DMS153 treated with DMSO at 0.1 percent for 48 hours (cell line): Measurements from ENCODE around the gene CXCL8.
"Not testable (repeated sequence)": the region's sequence is repeated elsewhere in the genome, so short reads cannot be mapped to it uniquely, and the experiment has no call there.

ENCODE experiments used
- DNase-seq: peaks from one replicate; lab custom pipeline; 2025; ENCODE audit not compliant: unreplicated experiment; lab: John Stamatoyannopoulos, UW

CXCL8 gene

DNA sequence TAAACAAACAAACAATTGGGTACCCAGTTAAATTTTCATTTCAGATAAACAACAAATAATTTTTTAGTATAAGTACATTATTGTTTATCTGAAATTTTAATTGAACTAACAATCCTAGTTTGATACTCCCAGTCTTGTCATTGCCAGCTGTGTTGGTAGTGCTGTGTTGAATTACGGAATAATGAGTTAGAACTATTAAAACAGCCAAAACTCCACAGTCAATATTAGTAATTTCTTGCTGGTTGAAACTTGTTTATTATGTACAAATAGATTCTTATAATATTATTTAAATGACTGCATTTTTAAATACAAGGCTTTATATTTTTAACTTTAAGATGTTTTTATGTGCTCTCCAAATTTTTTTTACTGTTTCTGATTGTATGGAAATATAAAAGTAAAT, 2.9 kb downstream of the CXCL8 start:
- no peak for DNase-seq

DNA sequence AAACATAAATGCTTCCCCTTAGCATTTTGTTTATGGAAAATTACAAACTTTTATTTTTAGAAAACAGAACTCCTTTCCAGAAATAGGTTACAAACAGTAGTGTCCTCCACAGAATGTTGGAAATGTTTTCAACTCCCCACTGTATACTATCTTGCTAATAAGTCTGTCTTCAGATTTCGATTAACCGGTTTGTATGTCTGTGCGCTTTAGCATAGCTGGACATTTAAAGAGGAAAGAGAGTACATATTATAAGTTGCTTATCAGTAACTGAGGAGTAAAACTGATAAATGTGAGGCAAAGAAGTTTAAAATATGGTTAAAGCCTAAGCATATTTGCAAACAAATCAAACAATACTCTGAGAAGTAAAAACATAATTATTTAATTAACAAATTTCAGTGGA, 3.4 kb downstream of the CXCL8 start:
- no peak for DNase-seq

DNA sequence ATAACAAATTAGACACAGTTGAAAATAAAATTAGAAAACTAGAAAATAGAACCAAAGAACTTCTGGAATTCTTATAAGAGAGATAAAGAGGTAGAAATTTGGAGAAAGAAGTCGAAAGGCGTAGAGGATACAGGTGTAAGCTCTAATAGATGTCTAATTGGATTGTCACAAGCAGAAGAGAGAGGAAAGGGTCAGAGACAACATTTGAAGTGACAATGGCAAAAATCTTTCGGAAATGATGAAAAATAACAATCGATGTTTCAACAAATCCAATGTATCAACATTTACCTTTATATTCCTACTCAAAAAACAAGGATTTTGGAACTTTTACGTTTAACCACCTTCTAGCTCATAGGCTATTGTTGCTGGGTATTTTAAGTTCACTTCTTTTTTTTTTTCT, 3.8 kb downstream of the CXCL8 start:
- no peak for DNase-seq

DNA sequence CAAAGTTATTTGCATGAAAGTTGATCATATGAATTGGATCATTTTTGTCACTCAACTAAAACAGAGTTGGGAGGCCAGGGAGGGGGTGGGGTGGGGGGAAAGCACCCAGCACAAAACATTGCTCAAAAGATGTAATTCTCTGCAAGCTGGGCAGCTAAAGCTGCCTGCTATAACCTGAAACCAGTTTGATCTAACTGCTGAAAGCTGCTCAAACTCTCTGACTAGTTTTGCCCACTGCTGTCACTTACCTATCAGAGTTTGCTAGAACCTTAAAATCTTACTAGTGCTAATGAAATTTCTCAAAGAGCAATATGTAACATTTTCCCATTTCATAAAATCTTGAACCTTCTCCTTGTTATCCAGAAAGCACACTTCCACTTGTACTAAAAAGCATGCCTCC, 10.4 kb downstream of the CXCL8 start:
- DNase-seq, result no peak

DNA sequence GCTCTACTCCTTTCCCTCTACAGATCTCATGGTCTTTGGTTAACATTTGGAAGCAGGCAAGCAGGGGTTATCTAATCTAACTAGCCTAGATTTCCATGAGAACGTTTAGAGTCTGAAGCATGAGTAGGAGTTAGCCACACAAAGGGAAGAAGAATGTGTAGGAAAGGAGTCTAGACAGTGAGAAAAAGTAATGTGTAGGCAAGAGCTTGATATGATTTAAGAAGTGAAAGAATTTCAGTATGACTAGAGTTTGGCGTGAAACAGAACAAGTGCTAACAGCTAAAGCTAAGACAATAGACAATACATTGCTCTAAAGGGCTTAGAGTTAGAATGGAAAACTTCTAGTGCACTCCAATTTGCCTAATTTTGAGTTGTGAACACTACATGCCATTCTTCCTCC, 10.8 kb downstream of the CXCL8 start:
- DNase-seq, result no peak

DNA sequence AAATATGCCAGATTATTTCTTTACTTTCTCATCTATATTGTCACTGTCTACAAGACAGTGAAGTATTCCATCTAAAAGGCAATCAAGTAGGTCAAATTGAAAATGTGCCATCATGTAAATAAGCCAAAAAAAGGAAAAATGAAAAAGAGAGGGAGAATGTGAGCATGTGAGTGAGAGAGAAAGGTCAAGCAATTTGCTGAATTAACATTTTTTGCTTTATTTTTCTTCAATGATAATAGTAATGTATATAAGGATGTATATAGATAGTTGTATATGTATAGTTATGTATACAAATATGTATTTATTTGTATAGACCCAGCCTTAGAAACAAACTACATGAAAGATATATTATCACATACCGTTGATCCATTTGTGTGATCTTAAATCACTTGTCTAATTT, 11.5 kb downstream of the CXCL8 start:
- DNase-seq, result no peak

DNA sequence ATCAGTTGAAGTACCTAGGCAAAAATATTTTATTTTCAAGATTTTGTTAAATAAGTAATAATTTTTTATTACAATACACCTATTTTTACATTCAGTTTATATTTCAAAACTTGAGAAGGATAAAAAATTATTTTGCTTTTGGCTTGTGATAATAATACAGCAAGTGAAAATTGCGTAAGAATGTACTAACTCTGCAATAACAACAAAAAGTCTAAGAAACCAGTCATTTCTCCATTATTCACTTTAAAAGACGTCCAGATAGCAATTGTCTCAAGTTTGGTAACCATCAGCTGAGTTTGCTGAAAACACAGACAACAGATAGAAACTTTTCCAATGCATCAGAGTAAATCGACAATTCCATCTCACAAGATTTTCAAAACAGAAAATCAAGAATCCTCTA, 12.1 kb downstream of the CXCL8 start:
- DNase-seq, result no peak

DNA sequence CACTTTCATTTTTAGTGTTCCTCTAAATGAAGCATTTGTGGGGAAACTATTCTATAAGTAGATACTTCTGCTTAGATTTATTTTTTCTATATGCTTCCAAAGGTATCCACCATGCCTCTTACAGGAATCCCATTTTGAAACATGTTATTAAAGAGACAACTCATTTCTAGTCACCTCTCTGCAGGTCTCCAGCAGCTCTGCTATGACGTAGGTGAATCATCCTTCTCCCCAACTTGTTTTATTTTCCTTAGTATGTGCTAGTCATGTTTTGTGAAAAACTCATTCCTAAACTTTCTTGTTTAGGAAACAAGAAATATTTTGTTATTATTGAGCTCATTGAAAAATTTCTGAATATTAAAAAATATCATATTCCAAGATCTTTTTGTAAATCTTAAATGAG, 12.8 kb downstream of the CXCL8 start:
- DNase-seq, result no peak

DNA sequence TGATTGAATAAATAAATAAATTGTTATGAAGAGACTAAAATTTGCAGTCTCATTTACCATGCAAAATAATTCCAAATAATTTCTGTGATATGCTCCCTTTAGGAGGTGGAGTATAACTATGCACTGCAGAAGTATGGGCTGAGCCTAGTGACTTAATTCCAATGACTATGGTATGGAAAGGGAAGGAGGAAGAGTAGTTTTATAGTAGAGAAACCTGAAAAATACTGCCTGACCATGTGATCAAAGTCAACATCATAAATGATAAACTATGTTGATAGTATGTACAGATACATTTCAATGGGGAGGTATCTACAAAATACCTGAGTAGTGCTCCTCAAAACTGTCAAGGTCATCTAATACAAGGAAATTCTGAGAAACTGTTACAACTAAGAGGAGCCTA, 14.6 kb downstream of the CXCL8 start:
- no peak for DNase-seq

DNA sequence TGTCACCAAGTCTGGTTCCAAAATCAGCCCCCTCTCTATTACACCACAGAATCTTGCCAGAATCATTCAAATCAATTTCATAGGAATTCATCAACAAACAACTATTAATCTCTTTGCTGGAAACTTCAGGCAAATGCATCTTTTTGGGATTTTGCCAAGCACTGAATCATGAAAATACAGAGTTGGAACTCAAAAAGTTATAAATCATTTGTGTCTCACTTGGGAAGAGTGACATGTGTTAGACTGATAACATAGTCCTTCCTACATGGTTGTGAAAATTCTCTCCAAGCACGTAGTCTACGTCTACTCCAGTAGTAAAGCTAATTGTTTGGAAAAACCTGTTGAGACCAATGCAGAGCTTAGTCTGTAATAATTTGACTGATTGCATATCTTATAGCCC, 19.0 kb downstream of the CXCL8 start:
- no peak for DNase-seq

DNA sequence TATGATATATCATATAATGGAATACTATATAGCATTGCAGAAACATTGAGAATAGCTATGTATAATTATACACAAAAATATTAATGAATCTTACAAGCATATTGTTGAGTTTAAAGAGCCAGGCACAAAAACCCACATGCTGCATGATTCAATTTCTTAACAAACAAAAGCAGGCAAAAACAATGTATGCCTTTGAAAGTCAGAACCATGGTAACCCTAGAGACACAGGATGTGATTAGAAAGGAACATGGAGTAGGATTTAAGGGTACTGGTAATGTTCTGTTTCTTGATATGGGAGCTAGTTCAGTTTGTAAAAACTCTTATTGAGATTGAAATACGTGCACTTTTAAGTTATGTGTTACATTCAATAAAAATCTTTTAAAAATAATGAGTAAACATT, 21.5 kb downstream of the CXCL8 start:
- DNase-seq, result no peak

DNA sequence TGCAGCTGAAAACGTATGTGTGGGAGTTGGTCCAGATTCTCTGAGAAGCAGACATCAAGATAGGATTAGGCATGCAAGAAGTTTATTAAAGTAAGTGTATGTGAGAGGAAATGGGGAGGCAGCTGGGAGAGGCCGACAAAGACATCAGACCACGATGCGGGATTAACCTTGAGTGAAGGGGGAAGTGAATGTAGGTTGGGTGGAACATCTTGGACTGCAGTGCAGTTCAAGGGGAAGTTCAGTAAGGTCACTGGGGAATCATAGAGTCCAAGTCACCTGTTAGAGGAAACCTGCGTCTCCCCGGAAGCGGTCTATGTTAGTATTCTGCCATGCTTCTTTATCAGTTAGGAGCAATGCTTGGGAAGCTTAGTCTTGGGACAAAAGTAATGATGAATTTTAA, 22.0 kb downstream of the CXCL8 start:
- no peak for DNase-seq

DNA sequence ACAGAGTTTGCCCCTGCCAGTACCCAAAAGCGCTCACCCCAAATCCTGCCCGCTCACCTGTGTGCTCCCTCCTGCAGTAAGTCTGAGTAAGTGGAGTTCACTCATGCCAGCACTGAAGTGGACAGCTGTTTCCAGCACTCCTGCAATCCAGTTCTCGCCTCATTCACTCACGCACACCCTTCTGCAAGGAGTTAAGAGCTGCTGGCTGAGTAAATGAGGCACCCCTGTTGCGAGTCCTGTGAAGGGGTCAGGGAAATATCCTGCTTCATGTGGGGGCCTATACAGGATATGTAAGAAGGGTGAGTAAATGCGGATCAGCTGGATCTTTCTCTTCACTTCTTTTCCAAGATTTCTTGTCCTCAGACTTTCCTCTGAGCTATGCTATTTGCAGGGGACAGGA, 23.5 kb downstream of the CXCL8 start:
- DNase-seq, result no peak

DNA sequence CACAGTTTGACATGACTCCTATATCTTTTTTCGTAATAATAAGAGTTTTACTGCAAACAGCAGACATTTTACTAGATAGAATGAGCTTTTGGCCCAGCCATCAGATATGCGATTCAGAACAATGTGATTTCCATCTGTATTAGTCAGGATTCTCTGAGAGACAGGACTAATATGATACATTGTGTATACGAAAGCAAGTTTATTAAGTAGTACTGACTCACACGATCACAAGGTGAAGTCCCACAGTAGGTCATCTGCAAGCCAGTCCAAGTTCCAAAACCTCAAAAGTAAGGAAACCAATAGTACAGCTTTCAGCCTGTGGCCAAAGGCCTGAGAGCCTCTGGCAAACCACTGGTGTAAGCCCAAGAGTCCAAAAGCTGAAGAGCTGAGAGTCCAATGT, 24.1 kb downstream of the CXCL8 start:
- DNase-seq, result no peak

DNA sequence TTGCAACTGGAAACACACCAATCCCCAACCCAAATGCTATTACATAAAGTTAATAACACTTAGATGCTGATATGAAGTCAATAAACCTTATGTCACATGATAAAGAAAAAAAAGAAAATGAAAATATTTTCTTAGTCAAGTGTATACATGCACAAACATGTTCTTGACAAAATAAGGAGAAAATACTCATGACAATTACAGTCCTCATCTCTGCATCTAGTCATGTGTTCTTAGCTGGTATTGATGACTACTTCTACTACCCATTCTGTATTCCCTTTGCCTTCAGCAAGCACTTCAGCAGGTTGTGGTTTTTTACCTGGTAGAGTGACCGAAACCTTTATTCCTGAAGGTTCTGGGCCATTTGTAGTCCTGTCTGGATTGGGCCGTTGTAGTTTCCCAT, 24.9 kb downstream of the CXCL8 start:
- no peak for DNase-seq

DNA sequence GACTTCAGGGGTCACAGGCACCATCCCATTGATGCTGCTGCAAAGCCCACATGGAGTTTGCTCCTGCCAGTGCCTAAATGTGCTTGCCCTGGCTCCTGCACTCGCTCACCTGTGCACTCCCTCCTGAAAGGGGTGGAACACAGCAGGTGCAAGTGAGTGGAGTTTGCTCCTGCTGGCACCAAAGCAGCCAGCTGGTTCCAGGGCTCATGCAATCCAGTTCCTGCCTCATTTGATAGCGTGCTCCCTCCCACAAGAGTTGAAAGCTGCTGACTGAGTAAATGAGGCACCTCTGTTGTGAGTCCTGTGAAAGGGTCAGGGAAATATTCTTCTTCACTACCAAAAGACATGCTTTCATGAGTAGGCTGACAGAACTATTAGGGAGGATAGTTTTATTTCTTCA, 30.5 kb downstream of the CXCL8 start:
- peak; percentile 49 for DNase-seq

DNA sequence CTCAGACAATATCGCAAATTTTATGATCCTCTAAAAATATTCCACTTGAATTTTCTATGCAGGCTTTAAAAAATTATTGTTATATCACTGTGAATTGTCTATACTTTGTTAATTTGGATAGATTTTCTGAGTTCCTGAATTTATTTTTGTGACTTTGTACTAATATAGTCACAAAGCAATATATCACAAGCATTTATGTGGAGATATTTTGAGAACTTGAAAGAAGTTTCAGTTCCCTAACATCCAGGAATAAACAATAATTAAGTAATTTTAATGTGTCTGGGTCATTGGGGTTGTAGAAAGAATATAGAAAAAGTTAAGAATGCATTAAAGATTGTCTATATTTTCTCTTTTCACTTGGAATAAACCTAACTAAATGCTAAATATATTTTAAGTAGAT, 32.0 kb downstream of the CXCL8 start:
- DNase-seq, result no peak

DNA sequence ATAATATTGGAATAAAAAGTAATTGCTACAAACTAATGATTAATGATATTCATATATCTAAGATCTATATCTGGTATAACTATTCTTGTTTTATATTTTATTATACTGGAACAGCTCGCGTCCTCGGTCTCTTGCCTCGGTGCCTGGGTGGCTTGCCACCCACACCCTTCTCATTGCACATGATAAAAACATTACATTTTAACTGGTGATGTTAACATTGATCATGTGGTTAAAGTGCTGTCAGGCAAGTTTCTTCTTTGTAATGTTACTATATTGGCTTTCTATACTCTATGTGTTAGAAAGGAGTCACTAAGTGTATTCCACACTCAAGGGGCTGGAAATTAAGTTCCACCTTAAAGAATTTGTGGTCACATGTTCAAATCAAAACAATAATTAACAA, 34.0 kb downstream of the CXCL8 start:
- not testable (repeated sequence) for DNase-seq

DNA sequence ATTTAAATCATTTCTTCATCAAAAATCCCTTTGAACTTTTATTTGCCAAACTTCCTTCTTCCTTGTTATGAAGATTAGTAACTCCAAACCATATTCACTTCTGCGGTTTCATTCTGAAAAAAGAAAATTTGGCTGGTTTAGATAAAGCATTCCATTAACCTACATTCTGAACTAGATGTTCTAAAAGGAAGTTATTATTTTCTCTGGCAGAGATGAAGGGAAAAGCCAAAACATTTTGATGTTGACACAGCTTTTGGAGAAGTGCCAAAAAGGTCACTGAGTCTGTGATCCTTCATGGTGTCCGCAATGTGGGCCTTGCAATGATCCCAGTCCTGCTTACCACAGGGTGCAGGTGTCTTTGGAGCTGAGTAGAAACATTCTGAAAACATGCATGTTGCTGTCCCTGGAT, 36.0 kb downstream of the CXCL8 start:
- peak; percentile 57 for DNase-seq

DNA sequence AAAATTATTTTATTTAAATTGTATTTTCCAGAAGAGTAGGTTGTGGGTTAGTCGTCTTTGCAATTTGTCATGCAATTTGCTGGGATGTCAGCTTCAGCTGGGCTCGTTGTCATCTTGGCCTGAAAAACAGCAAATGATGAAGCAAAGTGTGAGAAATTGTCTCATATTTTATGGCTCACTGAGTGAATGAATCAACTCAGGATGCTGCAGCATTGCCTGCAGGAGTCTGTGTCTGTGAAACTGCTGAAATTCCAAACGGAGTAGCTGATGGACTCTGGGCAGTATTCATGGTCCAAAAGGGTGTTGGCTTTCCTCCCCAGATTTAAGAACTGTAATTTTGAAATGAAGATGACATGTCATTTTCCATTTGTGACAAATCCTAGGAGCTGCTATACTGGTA, 37.2 kb downstream of the CXCL8 start:
- no peak for DNase-seq

DNA sequence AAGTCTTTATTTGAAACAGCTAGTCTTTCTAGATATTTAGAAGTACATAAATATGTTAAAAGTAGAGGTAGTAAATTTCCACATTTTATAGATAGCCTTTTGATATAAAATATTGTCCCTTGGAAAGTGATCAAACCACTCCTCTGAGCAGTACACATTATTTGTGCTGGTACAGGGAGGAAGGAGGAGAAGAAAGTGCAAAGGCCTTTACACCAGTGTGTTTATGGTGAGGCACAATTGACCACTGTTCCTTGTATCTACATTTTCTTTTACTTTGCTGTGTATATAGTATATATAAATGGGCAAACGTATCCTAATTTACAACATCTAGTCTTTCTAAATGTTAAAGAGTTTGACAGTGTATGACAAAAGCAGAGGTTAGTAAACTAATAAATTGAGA, 39.9 kb downstream of the CXCL8 start:
- DNase-seq, result no peak

DNA sequence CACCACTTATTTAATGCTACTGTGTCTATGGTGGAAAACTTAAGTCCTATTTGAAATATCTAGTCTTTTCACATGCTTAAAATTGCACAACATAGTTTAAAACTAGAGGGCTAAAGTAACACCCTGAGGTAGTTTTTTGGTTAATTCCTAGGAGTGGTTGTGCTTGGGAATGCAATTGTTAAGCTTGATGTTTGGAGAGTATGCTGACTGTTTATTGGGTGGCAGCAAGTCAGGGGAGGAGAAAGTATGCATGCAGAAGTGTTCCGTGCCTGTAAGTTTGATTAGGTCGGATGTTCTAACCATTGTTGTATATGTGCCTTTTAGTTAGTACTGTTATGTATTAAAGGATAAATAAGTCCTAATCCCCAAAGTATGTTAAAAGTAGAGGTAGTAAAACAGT, 40.5 kb downstream of the CXCL8 start:
- no peak for DNase-seq

DNA sequence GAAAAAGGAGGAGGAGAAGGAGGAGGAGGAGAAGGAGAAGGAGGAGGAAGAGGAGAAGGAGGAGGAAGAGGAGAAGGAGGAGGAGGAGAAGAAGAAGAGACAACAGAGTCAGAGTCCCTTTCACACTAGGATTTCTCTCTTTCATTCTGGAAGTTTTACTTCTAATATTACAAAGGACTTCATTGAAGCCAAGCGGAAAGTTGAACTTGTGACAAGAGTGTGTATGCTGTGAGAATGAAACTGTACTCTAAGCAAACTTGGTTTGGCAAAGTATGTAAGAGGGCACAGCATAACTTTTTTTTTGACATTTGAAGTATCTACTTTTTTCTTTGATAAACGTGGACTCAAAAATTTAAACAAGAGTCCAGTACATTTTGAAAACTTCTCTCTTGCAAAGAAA, 48.0 kb downstream of the CXCL8 start:
- no peak for DNase-seq
